Ishikawa (cell line): ENCODE measurements around the gene NEK10.

Experiments
- CEBPB ChIP-seq: IDR thresholded peaks from 2 replicates; pipeline ENCODE4 v1.6.1; 2012
- CREB1 ChIP-seq: IDR thresholded peaks from 2 replicates; pipeline ENCODE4 v1.6.1; 2012; ENCODE audit warnings: low read depth
- EGR1 ChIP-seq: IDR thresholded peaks from 2 replicates; pipeline ENCODE4 v1.6.1; 2012
- EP300 ChIP-seq: IDR thresholded peaks from 2 replicates; pipeline ENCODE4 v1.6.1; 2012; ENCODE audit warnings: borderline replicate concordance
- FOXM1 ChIP-seq: IDR thresholded peaks from 2 replicates; pipeline ENCODE4 v1.6.1; 2012; ENCODE audit warnings: low read depth, borderline replicate concordance
- MAX ChIP-seq: IDR thresholded peaks from 2 replicates; pipeline ENCODE4 v1.6.1; 2012
- NFIC ChIP-seq: IDR thresholded peaks from 2 replicates; pipeline ENCODE4 v1.6.1; 2012
- RAD21 ChIP-seq: IDR thresholded peaks from 2 replicates; pipeline ENCODE4 v1.6.1; 2012; ENCODE audit warnings: low read depth
- REST ChIP-seq: IDR thresholded peaks from 2 replicates; pipeline ENCODE4 v1.6.1; 2012; ENCODE audit warnings: low read depth, mild to moderate bottlenecking
- TAF1 ChIP-seq: IDR thresholded peaks from 2 replicates; pipeline ENCODE4 v1.6.1; 2012; ENCODE audit warnings: low read depth, mild to moderate bottlenecking
- TCF12 ChIP-seq: IDR thresholded peaks from 2 replicates; pipeline ENCODE4 v1.6.1; 2012; ENCODE audit warnings: low read depth
- TEAD4 ChIP-seq: IDR thresholded peaks from 2 replicates; pipeline ENCODE4 v1.6.1; 2012
- USF1 ChIP-seq: IDR thresholded peaks from 2 replicates; pipeline ENCODE4 v1.6.1; 2012
- YY1 ChIP-seq: IDR thresholded peaks from 2 replicates; pipeline ENCODE4 v1.6.1; 2012; ENCODE audit warnings: low read depth
- ZBTB7A ChIP-seq: IDR thresholded peaks from 2 replicates; pipeline ENCODE4 v1.6.1; 2012; ENCODE audit warnings: low read depth

The NEK10 gene

GRCh38 chr3:27074914-27075313, 294.3 kb downstream of the NEK10 start:
- TF ChIP-seq CEBPB (no peak), ZBTB7A (no peak), TAF1 (no peak), NFIC (no peak), CREB1 (no peak), MAX (no peak), EGR1 (no peak), REST (no peak), EP300 (no peak), FOXM1 (no peak), USF1 (no peak), RAD21 (no peak), YY1 (no peak), TEAD4 (no peak), TCF12 (no peak)

GRCh38 chr3:27073912-27074311, 295.3 kb downstream of the NEK10 start:
- TF ChIP-seq FOXM1 (no peak), CEBPB (no peak), TEAD4 (no peak)

- TF ChIP-seq TEAD4 (no peak), NFIC (no peak), TCF12 (no peak), ZBTB7A (no peak), CREB1 (no peak), USF1 (no peak), YY1 (no peak)
Observed at GRCh38 chr3:27072810-27073651, 296.2 kb downstream of the NEK10 start.

GRCh38 chr3:27060336-27060735, 308.8 kb downstream of the NEK10 start:
- TF ChIP-seq NFIC (no peak), ZBTB7A (no peak), EGR1 (no peak), USF1 (no peak), TEAD4 (no peak), CEBPB (no peak), YY1 (no peak), RAD21 (no peak), FOXM1 (no peak)
